ENCODE measurements around the gene GRID1. TPM values are rescaled to one million over a fixed set of nuclear protein-coding genes. Genes with fewer than 3 reads are reported as not detected.

Gene GRID1
- total RNA-seq, 4 donors from 2014 or later, result 1.4 to 4.9 (median 2.0) TPM

DNA sequence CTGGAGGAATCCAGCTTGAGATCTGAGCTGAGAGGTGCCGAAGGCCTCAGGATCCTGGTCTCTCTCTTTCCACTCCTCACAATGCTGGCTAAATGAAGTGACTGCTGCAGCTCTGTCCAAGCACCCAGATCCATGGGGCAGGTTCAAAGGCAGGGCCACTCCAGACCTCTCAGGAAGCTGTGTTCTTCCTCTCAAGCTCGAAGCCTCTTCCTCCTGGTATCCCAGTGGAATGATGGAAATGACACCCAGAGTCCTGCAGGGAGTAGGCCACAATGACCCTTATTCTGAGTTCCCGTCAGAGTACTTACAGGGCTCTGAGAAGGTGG lies 574.1 kb downstream of the GRID1 start:
- intact Hi-C loops (cut with DNase I; ENCODE audit: low total_unique reads), result no loop called here
- TF ChIP-seq POLR2A (IDR thresholded peaks at IDR 0.05), result no peak
- TF ChIP-seq, protein P1, sequence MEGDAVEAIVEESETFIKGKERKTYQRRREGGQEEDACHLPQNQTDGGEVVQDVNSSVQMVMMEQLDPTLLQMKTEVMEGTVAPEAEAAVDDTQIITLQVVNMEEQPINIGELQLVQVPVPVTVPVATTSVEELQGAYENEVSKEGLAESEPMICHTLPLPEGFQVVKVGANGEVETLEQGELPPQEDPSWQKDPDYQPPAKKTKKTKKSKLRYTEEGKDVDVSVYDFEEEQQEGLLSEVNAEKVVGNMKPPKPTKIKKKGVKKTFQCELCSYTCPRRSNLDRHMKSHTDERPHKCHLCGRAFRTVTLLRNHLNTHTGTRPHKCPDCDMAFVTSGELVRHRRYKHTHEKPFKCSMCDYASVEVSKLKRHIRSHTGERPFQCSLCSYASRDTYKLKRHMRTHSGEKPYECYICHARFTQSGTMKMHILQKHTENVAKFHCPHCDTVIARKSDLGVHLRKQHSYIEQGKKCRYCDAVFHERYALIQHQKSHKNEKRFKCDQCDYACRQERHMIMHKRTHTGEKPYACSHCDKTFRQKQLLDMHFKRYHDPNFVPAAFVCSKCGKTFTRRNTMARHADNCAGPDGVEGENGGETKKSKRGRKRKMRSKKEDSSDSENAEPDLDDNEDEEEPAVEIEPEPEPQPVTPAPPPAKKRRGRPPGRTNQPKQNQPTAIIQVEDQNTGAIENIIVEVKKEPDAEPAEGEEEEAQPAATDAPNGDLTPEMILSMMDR (IDR thresholded peaks at IDR 0.05), result no peak
- H3K4me3 ChIP-seq (ENCODE audit: low read depth, poor library complexity, severe bottlenecking), result no peak overlapping the region
- peak in 1 of 2 donors; percentile 76 for DNase-seq (ENCODE audit: low spot score in 2 of 2)
- 66 to 75% methylated on average over 3 of the region's 3 CpGs for WGBS, 2 donors

DNA sequence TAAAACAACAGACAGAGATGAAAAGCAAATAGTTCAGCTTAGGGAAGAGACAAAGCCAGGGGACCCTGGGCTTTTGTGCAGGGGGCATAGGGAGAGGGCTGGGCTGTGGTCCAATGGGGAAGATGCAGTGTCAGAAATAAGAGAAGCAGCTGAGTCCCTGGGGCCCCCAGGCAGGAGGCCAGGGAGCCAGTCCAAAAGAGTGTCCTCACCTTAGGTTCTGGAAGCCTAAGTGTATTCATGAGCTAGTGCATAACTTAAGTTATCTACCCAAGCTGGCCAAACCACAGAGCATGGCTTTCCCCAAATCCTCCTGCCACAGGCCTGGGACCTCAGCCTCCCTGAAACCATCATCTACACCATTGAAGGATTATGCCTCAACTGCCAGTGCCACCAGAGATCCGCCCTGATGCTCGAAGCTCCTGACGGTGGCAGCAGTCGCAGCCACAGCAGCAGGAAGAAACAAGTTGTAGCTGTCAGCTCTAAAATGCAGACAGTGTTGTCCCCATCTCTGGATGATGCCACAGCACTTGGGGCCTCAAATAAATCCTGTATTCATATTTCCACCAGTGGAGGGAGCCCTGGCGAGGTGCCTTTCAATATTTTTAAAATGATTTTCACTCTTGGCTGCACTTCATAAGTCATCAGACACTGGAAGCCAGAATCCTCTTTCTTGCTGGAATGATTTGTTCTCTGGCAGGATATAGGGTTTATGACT lies 574.6 kb downstream of the GRID1 start:
- peak; percentile 36 to 78 for DNase-seq (ENCODE audit: low spot score in 2 of 2)
- TF ChIP-seq, protein P1 (IDR thresholded peaks at IDR 0.05), result no peak
- no peak for TF ChIP-seq POLR2A (IDR thresholded peaks at IDR 0.05)
- intact Hi-C loops (cut with DNase I; ENCODE audit: low total_unique reads), result no loop called here
- no peak overlapping the region for H3K4me3 ChIP-seq (ENCODE audit: low read depth, poor library complexity, severe bottlenecking)
- 61 to 64% methylated on average over 5 of the region's 5 CpGs for WGBS, 2 donors

- peak in 1 of 2 donors; percentile 72 for DNase-seq (ENCODE audit: low spot score in 2 of 2)
- intact Hi-C loops (cut with DNase I; ENCODE audit: low total_unique reads), result no loop called here
- TF ChIP-seq POLR2A (IDR thresholded peaks at IDR 0.05), result no peak
- TF ChIP-seq, protein P1 (IDR thresholded peaks at IDR 0.05), result no peak
- 66 to 76% methylated on average over 7 of the region's 7 CpGs for WGBS, 2 donors
- no peak overlapping the region for H3K4me3 ChIP-seq (ENCODE audit: low read depth, poor library complexity, severe bottlenecking)
Observed at GRCh38 chr10:85789982-85790789, 576.4 kb downstream of the GRID1 start.

- H3K4me3 ChIP-seq (ENCODE audit: low read depth, poor library complexity, severe bottlenecking), result no peak overlapping the region
- TF ChIP-seq, protein P1 (IDR thresholded peaks at IDR 0.05), result no peak
- no peak for TF ChIP-seq POLR2A (IDR thresholded peaks at IDR 0.05)
- intact Hi-C loops (cut with DNase I; ENCODE audit: low total_unique reads), result no loop called here
- WGBS, 2 donors, result 47 to 69% methylated on average over 3 of the region's 3 CpGs
- no peak for DNase-seq (ENCODE audit: low spot score in 2 of 2)
Observed at GRCh38 chr10:85789125-85789524, 577.5 kb downstream of the GRID1 start.

DNA sequence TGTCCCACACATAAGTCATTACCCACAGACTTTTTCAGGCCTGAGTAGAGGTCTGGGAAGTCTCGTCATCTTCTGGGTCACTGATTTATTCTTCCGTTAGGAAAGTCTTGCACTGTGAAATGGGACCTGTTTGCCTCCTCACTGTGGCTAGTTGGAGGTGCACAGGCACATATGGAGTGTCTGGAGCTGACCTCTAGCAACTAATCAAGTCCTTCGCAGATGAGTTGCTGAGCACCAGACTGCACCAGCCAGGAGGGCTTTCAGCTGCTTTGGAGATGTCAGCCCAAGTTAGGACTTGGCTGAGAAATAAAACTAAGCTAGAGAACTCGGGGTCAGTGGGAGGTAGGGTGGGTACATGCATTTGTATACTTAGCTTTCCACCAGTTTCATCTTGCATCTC lies 578.0 kb downstream of the GRID1 start:
- intact Hi-C loops (cut with DNase I; ENCODE audit: low total_unique reads), result no loop called here
- TF ChIP-seq POLR2A (IDR thresholded peaks at IDR 0.05), result no peak
- TF ChIP-seq, protein P1 (IDR thresholded peaks at IDR 0.05), result no peak
- no peak overlapping the region for H3K4me3 ChIP-seq (ENCODE audit: low read depth, poor library complexity, severe bottlenecking)
- WGBS, 2 donors, result 78 to 79% methylated on average over 4 of the region's 4 CpGs
- peak in 1 of 2 donors; percentile 76 for DNase-seq (ENCODE audit: low spot score in 2 of 2)

Data from lower leg skin (tissue), 4 donors.